Urothelium cell line (cell line): Measurements from ENCODE around the gene TNNT2.

Experiments used
- DNase-seq: peaks from one replicate; pipeline ENCODE4 v3.0.0; 2011; ENCODE audit warnings: low spot score, mixed read lengths
- FAIRE-seq: peaks from 2 replicates; lab custom pipeline; 2011; peaks lifted over from hg19 to GRCh38; lab: Jason Lieb, UNC

TNNT2 gene

DNA sequence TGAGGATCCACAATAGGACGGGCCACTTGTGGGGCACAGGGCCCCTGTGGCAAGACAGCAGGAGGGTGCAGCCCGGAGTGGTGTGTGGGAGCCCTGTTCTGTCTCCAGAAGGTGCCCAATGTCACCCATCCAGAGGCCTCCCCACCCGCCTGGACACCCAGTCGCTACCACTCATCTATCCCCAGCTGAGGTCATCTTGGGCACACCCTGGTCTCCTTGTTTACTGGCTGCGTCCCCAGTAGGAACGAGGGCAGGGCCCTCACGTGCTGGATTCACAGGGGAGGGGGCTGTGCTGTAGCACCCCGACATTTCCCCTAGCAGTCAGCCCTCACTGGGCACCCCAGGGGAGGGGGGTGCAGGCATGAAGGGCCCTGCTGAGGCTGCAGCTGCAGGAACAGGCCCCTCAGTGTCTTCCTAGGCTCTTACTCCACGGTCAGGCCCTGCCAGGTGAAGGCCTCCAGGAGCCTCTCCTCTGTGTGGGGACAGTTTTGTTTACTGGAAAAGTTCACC, 2.3 kb upstream of the TNNT2 start:
- FAIRE-seq (no peak), DNase-seq (no peak)

DNA sequence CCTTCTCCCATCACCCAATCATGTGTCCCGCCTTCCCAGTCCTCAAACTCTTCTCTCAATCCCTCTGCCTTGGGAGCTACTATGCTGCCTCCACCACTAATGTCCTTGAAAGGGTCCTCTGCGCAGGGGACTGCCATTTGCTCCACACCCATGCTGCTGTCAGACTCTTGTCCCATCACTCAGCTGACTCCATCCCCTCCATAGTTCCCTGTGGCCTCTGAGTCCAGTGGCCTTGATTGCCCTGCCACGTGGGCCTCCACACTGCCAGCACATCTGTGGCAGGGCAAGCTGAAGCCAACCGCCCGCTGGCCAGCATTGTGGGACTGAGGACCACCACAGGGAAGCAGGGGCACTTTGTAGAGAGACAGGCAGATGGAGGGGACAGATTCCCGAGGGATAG, 1.3 kb upstream of the TNNT2 start:
- no peak for FAIRE-seq
- DNase-seq = no peak

DNA sequence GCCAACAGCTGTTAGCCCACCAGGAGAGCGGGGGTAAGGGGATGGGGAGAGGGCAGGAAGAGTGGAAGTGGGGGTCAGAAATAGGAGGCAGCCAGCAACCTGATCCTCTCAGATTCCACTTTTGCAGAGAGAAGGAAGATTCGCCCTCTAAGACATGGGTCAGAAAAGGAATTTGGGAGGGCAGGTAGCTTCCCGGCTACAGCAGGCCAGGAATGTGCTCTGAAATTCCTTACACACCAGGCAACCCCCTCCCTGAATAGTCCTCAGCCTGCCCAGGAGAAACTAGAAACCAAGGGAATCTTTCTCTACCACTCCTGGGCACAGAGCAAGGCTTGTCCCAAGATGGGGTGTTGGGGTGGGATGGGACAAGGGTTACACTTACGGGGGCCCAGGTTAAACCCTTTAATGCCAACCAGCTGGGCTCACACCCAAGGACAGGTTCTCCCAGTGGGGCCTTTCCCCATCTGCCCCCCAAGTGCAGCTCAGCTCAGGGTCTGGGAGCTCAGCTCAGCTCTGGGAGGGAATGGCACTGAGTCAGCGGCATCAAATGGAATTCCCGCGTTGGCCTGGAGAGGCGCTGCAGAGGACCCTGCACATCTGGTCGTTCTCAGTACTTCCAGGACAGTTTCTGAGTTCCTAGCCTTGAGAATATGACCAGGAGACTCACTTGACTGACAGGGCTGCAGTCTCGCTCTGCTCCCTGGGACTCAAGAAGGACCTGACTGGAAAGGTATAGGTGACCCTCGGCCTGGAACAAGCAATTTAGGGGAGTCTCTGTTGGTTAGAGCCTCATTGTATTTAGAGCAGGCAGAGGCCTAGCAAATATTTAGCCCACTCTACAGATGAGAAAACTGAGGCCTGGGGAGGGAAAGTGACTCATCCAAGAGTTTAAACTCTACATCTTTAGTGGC, 761 bp downstream of the TNNT2 start:
- FAIRE-seq (no peak), DNase-seq (peak; percentile 91)

DNA sequence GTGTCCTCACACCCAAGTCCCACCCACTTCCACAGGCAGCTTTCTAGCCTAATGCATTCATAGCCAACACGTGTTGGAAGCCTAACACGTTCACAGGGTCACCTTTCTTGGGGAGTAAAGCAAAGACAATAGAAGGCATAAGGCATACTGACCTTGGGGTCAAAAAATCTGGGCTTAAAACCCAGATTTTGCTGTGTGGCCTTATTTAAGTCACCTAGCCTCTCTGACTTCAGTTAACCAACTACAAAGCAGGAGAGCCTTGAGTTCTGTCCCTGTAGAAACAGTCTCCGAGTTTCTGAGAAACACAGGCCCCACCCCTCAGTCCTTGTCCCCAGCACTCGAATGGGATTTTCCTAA, 1.4 kb downstream of the TNNT2 start:
- FAIRE-seq (no peak), DNase-seq (no peak)

DNA sequence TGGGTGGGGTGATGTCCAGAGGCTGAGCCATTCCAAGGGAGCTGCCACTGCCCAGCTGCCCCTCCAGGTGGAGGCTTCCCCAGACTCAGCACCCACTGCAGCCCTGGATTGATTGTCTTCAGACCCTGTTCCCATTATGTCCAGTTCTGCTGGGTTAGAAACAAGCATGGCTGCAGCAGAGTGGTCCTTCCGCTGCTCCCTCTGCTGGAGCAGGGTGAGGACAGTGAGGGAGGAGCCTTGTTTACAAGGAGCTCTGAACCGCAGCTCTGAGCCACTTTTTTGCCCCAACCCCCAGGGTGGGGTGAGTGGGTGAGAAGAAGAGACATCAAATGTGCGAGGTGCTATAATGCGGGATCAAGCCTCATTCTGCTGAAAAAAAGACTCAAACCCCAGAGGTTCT, 2.3 kb downstream of the TNNT2 start:
- DNase-seq = no peak
- FAIRE-seq = no peak

DNA sequence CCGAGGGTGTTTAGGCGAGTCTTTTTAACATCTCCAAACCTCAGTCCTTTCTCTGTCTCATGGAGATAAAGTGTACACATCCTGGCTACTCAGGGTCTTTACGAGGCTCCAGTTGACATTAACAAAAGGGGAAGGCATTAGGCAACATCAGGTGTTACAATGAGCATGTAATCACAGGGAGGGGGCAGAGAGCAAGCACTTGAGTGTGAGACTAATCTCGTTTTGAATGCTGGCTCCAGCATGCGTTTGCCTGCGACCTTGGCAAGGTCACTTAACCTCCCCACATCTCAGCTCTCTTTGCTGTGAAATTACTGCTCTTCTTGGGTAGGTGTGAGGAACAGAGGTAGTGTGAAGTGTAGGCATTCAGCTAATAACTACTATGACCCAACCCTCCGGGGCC, 3.1 kb downstream of the TNNT2 start:
- DNase-seq = no peak
- FAIRE-seq = no peak

DNA sequence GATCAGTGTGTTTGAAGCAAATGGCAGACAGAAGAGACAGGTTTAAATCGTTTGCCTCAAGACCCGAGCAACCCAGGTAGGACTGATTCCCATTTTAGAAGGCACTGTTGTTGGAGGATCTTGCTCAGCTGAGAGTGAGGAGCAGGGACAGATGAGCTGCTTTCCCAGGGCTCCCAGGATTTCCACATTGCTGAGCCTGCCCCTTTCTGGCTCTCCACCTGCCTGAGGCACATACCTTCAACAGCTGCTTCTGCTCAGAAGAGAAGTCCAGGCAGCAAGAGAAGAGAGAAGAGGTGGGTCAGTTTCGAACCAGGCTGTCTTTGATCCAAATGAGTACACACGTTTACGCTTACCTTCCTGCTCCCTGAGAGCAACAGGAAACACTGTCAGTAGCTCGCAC, 5.7 kb downstream of the TNNT2 start:
- DNase-seq (no peak), FAIRE-seq (no peak)

DNA sequence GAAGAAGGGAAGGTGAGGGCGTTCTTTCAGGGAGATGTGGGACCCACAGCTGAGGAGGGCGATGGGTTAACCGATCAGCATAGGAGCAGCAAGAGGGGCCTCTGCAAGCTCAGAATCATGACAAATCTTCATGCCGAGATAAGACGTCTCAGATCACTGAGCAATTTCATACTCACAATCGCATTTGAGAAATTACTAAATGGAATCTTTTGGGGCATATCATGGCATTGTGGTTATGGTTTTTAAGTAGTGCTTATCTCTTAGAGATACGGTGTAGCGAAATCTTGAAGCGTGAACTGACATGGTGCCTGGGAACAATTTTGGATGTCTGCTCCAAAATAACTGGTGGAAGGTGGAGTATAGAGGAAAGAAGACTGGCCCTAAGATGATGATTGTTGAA, 6.2 kb downstream of the TNNT2 start:
- no peak for FAIRE-seq
- no peak for DNase-seq

DNA sequence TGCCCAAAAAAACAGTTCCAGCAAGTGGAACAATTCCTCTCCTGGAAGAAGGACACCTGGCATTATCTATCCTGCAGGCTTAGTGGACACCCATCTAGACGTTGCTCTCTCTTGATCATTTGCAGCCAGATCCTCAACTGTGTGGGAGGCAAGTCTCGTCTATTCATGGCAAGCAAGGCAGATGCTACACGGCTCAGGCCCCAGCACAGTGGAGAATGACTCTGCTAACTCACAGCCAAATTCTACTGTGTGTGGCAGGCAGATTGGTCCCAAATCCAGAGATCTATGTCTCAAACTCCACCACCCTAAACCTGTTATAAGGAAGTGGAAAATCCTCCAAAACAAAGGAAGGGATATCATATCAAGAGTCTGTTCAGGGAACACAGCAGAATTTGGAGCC, 7.0 kb downstream of the TNNT2 start:
- no peak for FAIRE-seq
- DNase-seq = no peak

DNA sequence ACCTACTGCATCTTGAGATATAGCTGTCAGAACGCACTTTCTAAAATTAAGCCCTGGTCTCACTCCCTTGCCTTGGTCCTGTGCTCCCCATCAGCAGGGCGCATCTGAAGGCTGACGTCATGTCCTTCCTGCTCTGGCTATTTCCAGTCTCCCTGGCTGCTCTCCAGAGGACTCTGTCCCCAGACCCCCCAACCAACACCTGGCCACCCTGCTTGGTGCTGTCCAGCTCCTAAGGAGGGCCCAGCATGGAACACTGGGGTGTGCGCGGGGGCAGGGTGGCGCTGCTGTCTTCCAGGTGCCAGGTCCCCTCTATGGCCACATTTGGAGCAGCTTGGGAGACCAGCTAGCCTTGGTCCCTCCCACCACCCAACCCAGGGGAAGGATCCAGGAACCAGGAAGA, 8.3 kb downstream of the TNNT2 start:
- FAIRE-seq (no peak), DNase-seq (no peak)

DNA sequence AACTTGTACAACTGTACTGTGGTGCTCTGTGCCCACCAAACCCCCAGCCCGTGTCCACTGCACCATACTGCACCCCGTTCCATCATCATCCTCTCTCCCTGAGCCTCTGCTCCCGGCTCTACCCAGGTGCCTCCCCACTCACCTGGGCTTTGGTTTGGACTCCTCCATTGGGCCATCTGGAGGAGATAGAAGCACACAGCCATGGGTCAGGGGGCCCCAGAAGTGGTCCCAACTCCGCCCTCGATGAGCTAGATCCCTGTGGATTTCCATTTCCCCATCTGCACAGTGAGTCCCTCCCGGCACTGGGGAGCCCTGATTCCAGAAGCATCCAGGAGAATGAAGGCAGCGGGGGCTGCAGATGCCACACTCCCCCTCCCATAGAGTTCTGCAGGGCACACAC, 10.8 kb downstream of the TNNT2 start:
- DNase-seq = no peak
- no peak for FAIRE-seq

DNA sequence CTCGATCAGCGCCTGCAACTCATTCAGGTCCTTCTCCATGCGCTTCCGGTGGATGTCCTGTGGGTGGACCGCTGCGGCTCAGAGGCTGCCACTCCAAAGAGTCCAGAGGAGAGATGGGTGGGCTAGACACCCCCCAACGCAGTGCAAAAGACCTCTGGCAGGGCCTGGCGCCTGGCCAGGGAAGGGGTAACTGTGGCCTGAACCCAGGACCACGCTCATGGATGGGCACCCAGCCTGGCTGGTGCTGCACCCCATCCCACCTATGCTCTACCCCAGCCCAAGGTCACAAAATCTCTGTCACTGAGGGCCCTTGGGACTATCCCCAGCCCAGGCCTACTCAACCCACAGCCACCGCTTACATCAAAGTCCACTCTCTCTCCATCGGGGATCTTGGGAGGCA, 12.2 kb downstream of the TNNT2 start:
- FAIRE-seq (no peak), DNase-seq (no peak)

DNA sequence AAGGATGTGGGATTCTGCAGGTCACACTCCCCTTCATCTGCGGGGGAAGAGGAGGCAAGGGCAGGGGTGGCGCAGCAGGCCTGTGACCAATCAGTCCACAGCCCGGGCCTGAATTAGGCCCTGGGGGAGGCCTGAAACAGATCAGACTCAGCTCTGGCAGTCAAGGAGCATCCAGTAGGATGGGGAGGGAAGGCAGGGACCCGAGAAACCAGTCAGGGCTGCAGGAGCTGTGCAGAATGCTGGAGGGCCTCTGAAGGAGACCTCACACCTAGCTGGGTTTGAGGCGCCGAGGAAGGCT, 12.7 kb downstream of the TNNT2 start:
- no peak for DNase-seq
- no peak for FAIRE-seq

DNA sequence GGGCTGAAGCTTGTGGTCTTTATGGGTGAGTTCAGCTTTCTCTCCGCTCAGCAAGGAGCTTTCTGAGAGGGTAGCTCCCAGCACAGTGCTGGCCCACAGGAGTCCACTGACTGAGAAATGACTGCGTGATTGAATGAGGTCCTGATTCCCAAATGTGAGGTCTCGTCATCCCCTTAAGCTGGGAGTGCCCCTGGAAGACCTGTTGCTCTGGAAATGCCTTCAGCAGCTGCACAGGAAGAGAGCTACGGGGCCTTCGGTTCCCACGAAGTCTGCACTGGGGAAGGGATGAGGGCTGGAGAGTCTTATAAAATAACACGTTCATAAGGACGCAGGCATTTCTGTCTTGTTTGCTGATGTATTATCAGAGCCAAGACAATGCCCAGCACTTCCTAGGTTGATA, 14.0 kb downstream of the TNNT2 start:
- no peak for DNase-seq
- no peak for FAIRE-seq

DNA sequence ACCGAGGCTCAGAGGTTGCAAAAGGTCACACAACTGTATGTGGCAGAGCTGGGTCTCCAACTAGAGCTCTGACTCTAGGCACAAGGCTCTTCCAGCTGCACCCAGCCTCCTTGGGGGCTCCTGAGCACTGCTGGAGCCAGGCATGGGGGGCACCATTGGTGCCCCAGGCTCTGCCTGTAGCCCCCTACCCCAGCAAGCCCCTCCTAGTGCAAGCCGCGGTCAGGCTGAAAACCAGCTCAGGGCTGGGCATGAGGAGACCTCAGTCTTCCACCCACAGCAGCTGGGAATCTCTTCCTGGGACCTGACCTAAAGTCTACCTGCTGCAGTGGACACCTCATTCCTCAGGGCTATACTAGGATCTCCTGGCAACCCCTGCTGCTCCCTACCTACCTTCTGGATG, 14.6 kb downstream of the TNNT2 start:
- no peak for FAIRE-seq

DNA sequence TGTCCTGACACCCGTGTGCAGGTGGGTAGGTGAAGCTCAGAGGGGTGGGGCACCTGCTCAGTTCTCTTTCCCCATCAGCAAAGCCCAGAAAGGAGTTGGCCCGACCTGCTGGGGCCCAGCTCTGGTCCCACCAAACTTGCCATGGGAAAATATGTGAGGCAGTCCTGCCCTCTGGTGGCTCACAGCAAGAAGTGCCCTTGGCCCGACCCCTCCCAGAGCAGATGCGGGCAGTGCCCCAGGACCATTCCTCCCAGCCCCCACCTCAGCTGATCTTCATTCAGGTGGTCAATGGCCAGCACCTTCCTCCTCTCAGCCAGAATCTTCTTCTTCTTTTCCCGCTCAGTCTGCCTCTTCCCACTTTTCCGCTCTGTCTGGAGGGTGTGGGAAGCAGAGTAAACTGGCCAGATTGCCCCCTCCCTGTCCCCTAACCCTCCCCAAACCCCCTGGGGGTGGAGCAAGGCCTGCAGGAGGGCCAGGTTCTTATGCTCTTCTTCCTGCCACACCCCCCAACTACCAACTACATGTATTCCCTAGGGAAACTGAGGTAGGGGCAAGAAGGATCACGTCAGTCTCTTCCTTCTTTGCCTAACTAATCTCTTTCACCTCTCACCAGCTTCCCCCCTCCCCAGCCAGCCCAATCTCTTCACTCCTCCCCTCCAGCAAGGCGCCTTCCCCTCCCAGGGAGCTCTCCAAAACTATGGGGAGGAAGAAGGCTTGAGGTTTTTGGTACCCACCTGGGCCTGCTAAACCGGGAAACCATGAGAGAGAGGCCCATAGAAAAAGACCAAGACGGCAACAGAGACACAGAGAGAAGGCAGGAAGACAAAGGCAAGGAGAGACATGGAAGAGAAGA, 15.6 kb downstream of the TNNT2 start:
- DNase-seq (peak; percentile 83), FAIRE-seq (peak; percentile 76)

More for the DNA sequence above, 14.6 kb downstream of the TNNT2 start:
- DNase-seq = no peak

DNA sequence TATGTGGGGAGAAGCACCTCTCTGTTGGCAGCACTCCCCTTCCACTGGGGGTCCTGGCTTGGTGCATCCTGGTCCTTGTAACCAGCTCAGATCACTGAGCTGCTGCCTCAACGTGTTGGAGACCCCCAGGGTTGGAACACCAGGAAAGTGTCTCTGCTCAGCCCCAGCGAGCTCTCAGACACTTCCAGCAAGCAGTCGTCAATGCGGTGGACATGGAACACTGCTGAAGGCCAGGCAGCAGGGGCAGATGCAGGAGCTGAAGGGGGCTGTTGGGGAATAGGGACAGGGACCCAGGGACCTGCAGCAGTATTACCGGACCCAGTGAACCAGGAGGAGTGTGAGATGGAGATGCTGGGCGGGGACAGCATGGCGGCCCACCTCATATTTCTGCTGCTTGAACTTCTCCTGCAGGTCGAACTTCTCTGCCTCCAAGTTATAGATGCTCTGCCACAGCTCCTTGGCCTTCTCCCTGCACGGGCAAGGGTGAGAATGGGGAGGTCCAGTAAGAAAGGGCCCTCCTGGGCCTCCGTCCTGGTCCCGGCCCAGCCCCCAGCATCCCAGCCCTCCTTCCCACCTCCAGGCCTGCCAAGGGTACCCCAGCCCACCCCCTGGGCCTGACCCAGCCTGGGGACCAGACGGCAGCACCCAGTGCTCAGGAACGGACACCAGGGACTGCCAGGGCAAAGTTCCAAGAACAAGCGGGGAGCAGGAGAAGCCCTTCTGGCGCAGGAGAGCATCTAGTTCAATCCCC, 16.4 kb downstream of the TNNT2 start:
- no peak for FAIRE-seq
- DNase-seq = no peak

DNA sequence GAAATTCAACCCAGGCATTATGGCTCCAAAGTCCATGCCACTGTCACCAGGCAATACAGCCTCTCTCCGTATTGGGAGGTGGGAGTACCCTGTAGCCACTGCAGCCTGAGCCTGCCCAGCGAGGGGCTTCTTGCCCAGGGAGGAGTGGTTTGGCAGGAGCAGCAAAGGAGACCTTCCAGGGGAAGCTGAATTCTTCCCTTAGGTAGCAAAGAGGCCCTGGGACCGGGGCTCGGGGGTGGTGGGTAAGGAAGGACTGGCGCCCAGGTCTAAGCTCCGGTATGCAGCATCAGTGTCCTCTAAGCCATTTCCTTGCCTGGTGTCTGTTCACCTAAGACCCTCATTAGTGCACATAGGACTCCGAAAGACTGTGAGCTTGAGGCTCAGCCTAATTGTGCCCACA, 17.0 kb downstream of the TNNT2 start:
- FAIRE-seq (no peak), DNase-seq (no peak)

DNA sequence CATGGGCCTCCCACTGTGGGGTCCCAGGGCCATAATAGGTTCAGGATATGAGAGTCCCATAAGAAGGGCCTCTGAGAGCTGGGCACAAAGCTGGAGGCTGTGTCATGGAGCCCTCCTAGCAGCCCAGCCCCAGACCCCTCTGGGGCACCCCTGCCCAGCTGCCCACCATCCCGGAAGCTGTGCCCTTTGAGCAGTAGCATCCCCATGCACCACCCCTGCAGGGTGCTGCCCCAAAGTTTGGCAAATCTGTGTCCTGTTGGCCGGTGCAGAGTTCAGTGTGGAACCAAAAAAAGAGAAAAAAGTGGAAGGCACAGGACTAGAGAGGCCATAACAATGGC, 17.6 kb downstream of the TNNT2 start:
- DNase-seq (no peak), FAIRE-seq (no peak)

DNA sequence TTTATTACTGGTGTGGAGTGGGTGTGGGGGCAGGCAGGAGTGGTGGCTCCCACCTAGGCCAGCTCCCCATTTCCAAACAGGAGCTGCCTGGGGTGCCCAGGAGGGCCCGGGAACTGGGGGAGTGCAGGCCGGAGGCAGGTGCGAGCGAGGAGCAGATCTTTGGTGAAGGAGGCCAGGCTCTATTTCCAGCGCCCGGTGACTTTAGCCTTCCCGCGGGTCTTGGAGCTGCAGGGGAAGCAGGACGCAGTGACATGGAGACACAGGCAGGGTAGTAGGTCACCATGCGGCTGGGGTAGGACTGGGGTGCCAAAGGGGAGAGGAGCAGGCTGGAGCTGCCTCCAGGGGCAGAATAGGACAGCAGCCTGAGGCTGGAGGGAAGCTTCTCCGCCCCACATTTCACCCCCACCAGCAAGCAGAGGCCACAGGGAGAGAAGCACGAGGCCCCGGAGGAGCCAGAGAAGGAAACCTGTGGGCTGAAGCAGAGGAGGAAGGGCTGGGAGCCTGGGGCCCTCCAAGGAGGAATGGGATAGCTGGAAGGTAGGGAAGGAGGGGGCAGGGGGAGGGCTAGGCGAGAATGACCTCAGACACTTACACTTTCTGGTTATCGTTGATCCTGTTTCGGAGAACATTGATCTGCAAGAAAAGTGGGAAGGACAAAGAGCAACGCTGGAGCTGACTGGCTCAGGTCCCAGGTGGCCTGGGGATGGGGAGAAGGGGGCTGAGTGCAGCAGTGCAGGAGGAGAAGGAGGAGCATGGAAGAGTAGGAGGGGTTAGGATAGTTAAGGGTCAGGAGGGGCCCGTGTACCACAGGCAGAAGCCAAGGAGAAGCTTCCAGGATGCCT, 18.2 kb downstream of the TNNT2 start:
- FAIRE-seq = no peak
- no peak for DNase-seq

DNA sequence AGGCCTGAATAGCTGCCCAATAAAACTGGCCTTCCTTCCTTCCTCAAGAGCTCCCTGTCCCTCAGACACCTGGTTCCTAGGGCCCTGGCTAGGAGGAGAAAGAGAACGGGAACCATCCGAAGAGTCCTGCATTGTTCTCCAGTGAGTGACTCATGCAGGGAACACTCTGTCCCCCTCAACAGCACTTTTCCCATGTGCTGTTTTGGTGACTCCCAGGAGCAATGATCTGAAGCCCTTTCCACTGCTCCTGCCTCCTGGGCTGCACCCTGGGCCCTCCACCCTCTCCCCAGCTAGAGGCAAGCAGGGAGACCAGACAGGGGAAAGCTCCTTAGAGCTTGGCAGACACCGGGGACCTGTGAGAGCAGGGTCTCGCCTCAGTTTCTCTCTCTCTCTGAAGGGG, 18.9 kb downstream of the TNNT2 start:
- no peak for FAIRE-seq
- DNase-seq = peak; percentile 67
